Jurkat, Clone E6-1 (cell line): ENCODE measurements around the gene ZNF772.

Experiments used
- DNase-seq: peaks from one replicate; pipeline ENCODE4 v3.0.0-alpha.2; 2011; ENCODE audit warnings: low read depth, low spot score
- H3K4me3 ChIP-seq: 2 replicates; pipeline ENCODE4 v1.5.1; 2011; ENCODE audit warnings: mild to moderate bottlenecking, low read length, control low read depth, moderate library complexity

ZNF772 gene

GRCh38 chr19:57437931-57438330 lies 39.4 kb downstream of the ZNF772 start:
- DNase-seq, result no peak
- no peak overlapping the region for H3K4me3 ChIP-seq

GRCh38 chr19:57436417-57436816 lies 40.9 kb downstream of the ZNF772 start:
- no peak for DNase-seq
- peak overlapping the region; percentile 87 for H3K4me3 ChIP-seq

GRCh38 chr19:57435062-57435978 lies 42.0 kb downstream of the ZNF772 start, which contains the start of gene ZNF749:
ZNF749 (plus strand) TSS chr19:57435325; CDS start chr19:57435579, 254 bp downstream.
- DNase-seq, result peak; percentile 98
- H3K4me3 ChIP-seq, result peak within 1 kb of the TSS; percentile 87

- DNase-seq, result no peak
- peak overlapping the region; percentile 87 for H3K4me3 ChIP-seq
These were observed 42.8 kb downstream of the ZNF772 start for GRCh38 chr19:57434386-57435061.

- H3K4me3 ChIP-seq, result no peak overlapping the region
- DNase-seq, result no peak
These were observed 56.3 kb downstream of the ZNF772 start for GRCh38 chr19:57421037-57421436.

- no peak for DNase-seq
These were observed 57.9 kb downstream of the ZNF772 start for GRCh38 chr19:57419439-57419838.

More at GRCh38 chr19:57419439-57419838, 57.9 kb downstream of the ZNF772 start:
- no peak overlapping the region for H3K4me3 ChIP-seq
